IMR-90 (cell line): ENCODE data around the gene CLNK. TPM values are rescaled to one million over a fixed set of nuclear protein-coding genes. Genes with fewer than 3 reads are reported as not detected.

ENCODE experiments used
- ATAC-seq: fragments of 200-7000 bp; cut with Tn5 transposase; 2 replicates; pipeline ENCODE4 v1.9.1; 2020; ENCODE audit warnings: low read depth, mild to moderate bottlenecking, moderate library complexity
- BruUV-seq: library from RNA; stranded (reverse); fragments of 400-500 nt; replicated peaks from 2 replicates; lab custom pipeline; 2021; lab: Mats Ljungman, UMichigan
- CTCF ChIA-PET: fragments of 300-600 bp; formaldehyde crosslinking; extraction: SDS; loops from one replicate; lab custom pipeline; 2021; ENCODE audit warnings: antibody characterized with exemption; lab: Yijun Ruan, JAX
- POLR2A ChIA-PET: fragments of 300-600 bp; sonication (Branson Sonifier 250); formaldehyde crosslinking; loops from one replicate; lab custom pipeline; 2022; ENCODE audit warnings: antibody characterized with exemption; ENCODE audit not compliant: unreplicated experiment; lab: Charles Lee
- DNase-seq: peaks from one replicate; pipeline ENCODE4 v3.0.0; 2013
- H2AFZ ChIP-seq: replicated peaks from 2 replicates; pipeline ENCODE3; 2013; ENCODE audit warnings: low read length, mild to moderate bottlenecking; ENCODE audit not compliant: poor library complexity
- H2AK5ac ChIP-seq: 2 replicates; pipeline ENCODE4 v1.6.1; 2013; ENCODE audit warnings: low read depth, low read length, inconsistent platforms
- H2AK9ac ChIP-seq: replicated peaks from 2 replicates; pipeline ENCODE3; 2013; ENCODE audit warnings: mild to moderate bottlenecking, low read depth, low read length, moderate library complexity; ENCODE audit not compliant: poor library complexity
- H2BK120ac ChIP-seq: 2 replicates; pipeline ENCODE4 v1.6.1; 2013; ENCODE audit warnings: low read depth, low read length, inconsistent platforms
- H2BK15ac ChIP-seq: 3 replicates; pipeline ENCODE4 v1.6.1; 2013; ENCODE audit warnings: low read depth, low read length, inconsistent platforms
- H2BK20ac ChIP-seq: 2 replicates; pipeline ENCODE4 v1.6.1; 2013; ENCODE audit warnings: low read depth, mild to moderate bottlenecking, inconsistent platforms, low read length, moderate library complexity
- H2BK5ac ChIP-seq: 2 replicates; pipeline ENCODE4 v1.6.1; 2013; ENCODE audit warnings: mild to moderate bottlenecking, low read depth, low read length, inconsistent platforms; ENCODE audit not compliant: poor library complexity, severe bottlenecking
- H3K14ac ChIP-seq: replicated peaks from 2 replicates; pipeline ENCODE4 v1.6.1; 2013; ENCODE audit warnings: low read depth, low read length, inconsistent platforms
- H3K18ac ChIP-seq: 2 replicates; pipeline ENCODE4 v1.6.1; 2013; ENCODE audit warnings: low read depth, low read length, control low read depth
- H3K23ac ChIP-seq: 2 replicates; pipeline ENCODE4 v1.6.1; 2013; ENCODE audit warnings: low read depth, low read length, inconsistent platforms
- H3K27ac ChIP-seq: 2 replicates; pipeline ENCODE4 v1.5.1; 2013; ENCODE audit warnings: mild to moderate bottlenecking, control low read depth, low read length; ENCODE audit not compliant: insufficient read depth
- H3K27me3 ChIP-seq: 2 replicates; pipeline ENCODE4 v1.6.1; 2013; ENCODE audit warnings: low read length; ENCODE audit not compliant: control insufficient read depth, insufficient read depth
- H3K36me3 ChIP-seq: 2 replicates; pipeline ENCODE4 v1.6.1; 2013; ENCODE audit warnings: low read length, mixed read lengths; ENCODE audit not compliant: control insufficient read depth, insufficient read depth
- H3K4ac ChIP-seq: 2 replicates; pipeline ENCODE4 v1.6.1; 2013; ENCODE audit warnings: low read depth, low read length, inconsistent platforms
- H3K4me1 ChIP-seq: 2 replicates; pipeline ENCODE4 v1.6.1; 2013; ENCODE audit warnings: low read length, mixed read lengths; ENCODE audit not compliant: control insufficient read depth, insufficient read depth
- H3K4me2 ChIP-seq: 2 replicates; pipeline ENCODE4 v1.6.1; 2013; ENCODE audit warnings: low read depth, mild to moderate bottlenecking, control low read depth, low read length, moderate library complexity
- H3K4me3 ChIP-seq: 2 replicates; pipeline ENCODE4 v1.5.1; 2013; ENCODE audit warnings: low read depth, mild to moderate bottlenecking, control low read depth, low read length, moderate library complexity; ENCODE audit not compliant: insufficient read depth
- H3K56ac ChIP-seq: 2 replicates; pipeline ENCODE4 v1.6.1; 2013; ENCODE audit warnings: low read length, inconsistent platforms; ENCODE audit not compliant: insufficient read depth; ENCODE audit errors: extremely low read depth
- H3K79me1 ChIP-seq, 2 experiments: 2 replicates each; pipeline ENCODE4 v1.6.1; 2013; ENCODE audit warnings: low read length in 2 of 2, inconsistent platforms in 1 of 2, low read depth in 1 of 2
- H3K9ac ChIP-seq: 2 replicates; pipeline ENCODE4 v1.6.1; 2013; ENCODE audit warnings: low read depth, low read length, control low read depth
- H3K9me1 ChIP-seq: 2 replicates; pipeline ENCODE4 v1.6.1; 2013; ENCODE audit warnings: low read length, inconsistent platforms; ENCODE audit not compliant: insufficient read depth
- H3K9me3 ChIP-seq: 2 replicates; pipeline ENCODE4 v1.6.1; 2013; ENCODE audit warnings: low read length; ENCODE audit not compliant: control insufficient read depth, insufficient read depth
- H4K20me1 ChIP-seq: 2 replicates; pipeline ENCODE4 v1.6.1; 2013; ENCODE audit warnings: low read length, inconsistent platforms; ENCODE audit not compliant: insufficient read depth
- H4K5ac ChIP-seq: 2 replicates; pipeline ENCODE4 v1.6.1; 2013; ENCODE audit warnings: mild to moderate bottlenecking, low read depth, low read length, control low read depth
- H4K8ac ChIP-seq, 2 experiments: 2 replicates each; pipeline ENCODE4 v1.6.1; 2013; ENCODE audit warnings: low read depth in 2 of 2, low read length in 2 of 2, control low read depth in 1 of 2, inconsistent platforms in 1 of 2
- H4K91ac ChIP-seq: 2 replicates; pipeline ENCODE4 v1.6.1; 2013; ENCODE audit warnings: low read depth, low read length, inconsistent platforms; ENCODE audit not compliant: insufficient read depth
- MAFK ChIP-seq: IDR thresholded peaks from 2 replicates; pipeline ENCODE4 v1.6.1; 2012; ENCODE audit warnings: low read depth, low read length, improper control_type of control experiment
- RCOR1 ChIP-seq: IDR thresholded peaks from 2 replicates; pipeline ENCODE4 v1.6.1; 2012; ENCODE audit warnings: mild to moderate bottlenecking, low read length, improper control_type of control experiment; ENCODE audit not compliant: insufficient replicate concordance
- WGBS, 2 experiments: methylation state at CpG; one replicate each; pipeline versions ENCODE4 v1.1.5 to v1.1.7; 2013; ENCODE audit warnings: missing lambda C conversion rate in 2 of 2; ENCODE audit not compliant: insufficient read length in 1 of 2; ENCODE audit errors: extremely low coverage in 2 of 2; 5-methylcytosine and 5-hydroxymethylcytosine counted together
- dilution Hi-C: fragments of 300-500 bp; cut with HindIII; formaldehyde crosslinking; loops from one replicate; pipeline ENCODE4 v1.14.3; 2018; ENCODE audit warnings: low sequenced_read_pairs; ENCODE audit not compliant: unreplicated experiment
- in situ Hi-C: fragments of 300-500 bp; cut with MboI; formaldehyde crosslinking; loops from 3 replicates; pipeline ENCODE4 v1.14.3; 2019; ENCODE audit warnings: low sequenced_read_pairs, inconsistent platforms, mixed read lengths
- intact Hi-C: fragments of 100-400 bp; cut with micrococcal nuclease; formaldehyde crosslinking; loops from 2 replicates; pipeline ENCODE4 v1.10.0; 2022
- polyA plus RNA-seq, 3 experiments: library from polyadenylated mRNA; depleted of rRNA; stranded (reverse); fragments of >200 nt; gene quantifications; 2 replicates each; pipeline ENCODE4 v1.2.3, GENCODE V29; 2012; ENCODE audit warnings: low replicate concordance in 1 of 3
- total RNA-seq: library from RNA; depleted of rRNA; stranded (reverse); fragments of >200 nt; gene quantifications from 2 replicates; pipeline ENCODE4 v1.2.3, GENCODE V29; 2012

CLNK gene
- total and polyA plus RNA-seq, 2 of the 4 experiments (the other 2 are of a cell fraction): not detected

GRCh38 chr4:10524196-10524833 is 160.3 kb downstream of the CLNK start:
- ChIA-PET POLR2A (no interaction called here), CTCF (no interaction called here)
- H2AK5ac ChIP-seq: no peak overlapping the region
- no peak overlapping the region for H2AK9ac ChIP-seq
- in situ Hi-C loops: no loop called here
- dilution Hi-C loops: no loop called here
- H3K4me2 ChIP-seq: no peak overlapping the region
- no peak overlapping the region for H2AFZ ChIP-seq
- H3K4ac ChIP-seq: no peak overlapping the region
- DNase-seq: no peak
- 17% methylated on average over 1 of the region's 5 CpGs; no CpG with 5 or more reads in 1 of the 2 experiments for WGBS, 2 experiments
- H4K5ac ChIP-seq: no peak overlapping the region
- no peaks in the 10 kb centered on the region for H3K36me3 ChIP-seq
- H3K9ac ChIP-seq: no peak overlapping the region
- H2BK20ac ChIP-seq: no peak overlapping the region
- H4K91ac ChIP-seq: no peak overlapping the region
- no peak overlapping the region for H3K14ac ChIP-seq
- no peaks in the 10 kb centered on the region for H3K27me3 ChIP-seq
- no peaks in the 10 kb centered on the region for H3K9me1 ChIP-seq
- ATAC-seq: no peak
- BruUV-seq: no TSS peak
- H2BK15ac ChIP-seq: no peak overlapping the region
- TF ChIP-seq RCOR1 (no peak), MAFK (no peak)
- no peak overlapping the region for H2BK120ac ChIP-seq
- no peak overlapping the region for H3K56ac ChIP-seq
- H4K20me1 ChIP-seq: no peaks in the 10 kb centered on the region
- H2BK5ac ChIP-seq: no peak overlapping the region
- no peaks in the 10 kb centered on the region for H3K9me3 ChIP-seq
- H3K4me3 ChIP-seq: no peak overlapping the region
- no peaks in the 10 kb centered on the region for H3K4me1 ChIP-seq
- H3K79me1 ChIP-seq: no peaks in the 10 kb centered on the region
- H4K8ac ChIP-seq: no peak overlapping the region
- no peak overlapping the region for H3K27ac ChIP-seq
- no peak overlapping the region for H3K18ac ChIP-seq
- no peak overlapping the region for H3K23ac ChIP-seq
- intact Hi-C loops: no loop called here
